NCI-H82 (cell line): ENCODE results near the gene UBR1.
"Not testable (repeated sequence)": the region's sequence is repeated elsewhere in the genome, so short reads cannot be mapped to it uniquely, and the experiment has no call there.

ENCODE experiments used
- DNase-seq: peaks from one replicate; lab custom pipeline; 2025; lab: John Stamatoyannopoulos, UW

UBR1 gene

DNA sequence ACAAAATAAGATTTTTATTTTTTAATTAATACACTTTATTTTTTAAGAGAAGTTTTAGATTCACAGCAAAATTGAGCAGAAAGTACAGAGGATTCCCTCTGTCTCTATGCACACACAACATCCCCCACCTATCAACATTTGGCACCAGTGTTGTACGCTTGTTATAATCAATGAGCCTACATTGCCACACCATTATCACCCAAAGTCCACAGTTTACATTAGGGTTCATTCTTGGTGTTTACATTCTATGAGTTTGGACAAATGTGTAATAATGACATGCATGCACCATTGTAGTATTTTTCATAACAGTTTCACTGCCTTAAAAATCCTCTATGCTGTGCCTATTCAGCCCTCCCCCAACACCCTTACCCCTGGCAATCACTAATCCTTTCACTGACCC, 134.0 kb downstream of the UBR1 start:
- no peak for DNase-seq

DNA sequence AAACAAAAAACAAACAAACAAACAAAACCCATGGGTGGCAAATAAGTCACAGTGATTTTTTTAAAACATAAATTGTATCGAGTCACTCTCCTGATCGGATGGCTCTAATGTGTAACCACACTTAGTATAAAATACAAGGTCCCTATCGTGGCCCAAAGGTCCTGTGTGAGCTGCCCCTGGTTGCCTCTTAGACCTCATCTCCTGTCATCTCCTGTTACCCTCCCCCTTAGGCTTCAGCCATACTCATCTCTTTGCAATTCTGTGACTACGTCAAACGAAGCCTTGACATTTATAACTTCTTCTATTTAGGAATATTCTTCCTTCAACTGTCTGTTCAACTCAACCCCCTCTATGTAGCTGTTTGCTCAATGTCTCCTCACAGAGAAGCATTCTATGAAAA, 141.4 kb downstream of the UBR1 start:
- DNase-seq: no peak

DNA sequence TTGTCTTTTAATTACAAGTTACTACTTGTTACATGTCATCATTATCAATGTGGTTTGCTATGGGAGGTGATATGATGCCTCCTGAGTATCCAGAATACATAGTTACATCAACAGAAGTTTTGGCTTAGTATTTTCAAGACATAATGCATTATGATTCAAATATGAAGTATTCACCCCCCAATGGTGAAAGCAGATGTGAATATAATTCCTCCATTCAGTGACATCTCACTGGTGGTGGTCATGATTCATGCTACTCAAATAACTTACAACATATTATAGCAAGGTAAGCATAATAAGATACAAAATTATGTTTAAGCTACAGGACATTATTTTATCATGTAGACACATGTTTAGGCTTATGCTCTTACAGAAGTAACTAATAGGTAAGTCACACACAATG, 150.3 kb downstream of the UBR1 start:
- no peak for DNase-seq

DNA sequence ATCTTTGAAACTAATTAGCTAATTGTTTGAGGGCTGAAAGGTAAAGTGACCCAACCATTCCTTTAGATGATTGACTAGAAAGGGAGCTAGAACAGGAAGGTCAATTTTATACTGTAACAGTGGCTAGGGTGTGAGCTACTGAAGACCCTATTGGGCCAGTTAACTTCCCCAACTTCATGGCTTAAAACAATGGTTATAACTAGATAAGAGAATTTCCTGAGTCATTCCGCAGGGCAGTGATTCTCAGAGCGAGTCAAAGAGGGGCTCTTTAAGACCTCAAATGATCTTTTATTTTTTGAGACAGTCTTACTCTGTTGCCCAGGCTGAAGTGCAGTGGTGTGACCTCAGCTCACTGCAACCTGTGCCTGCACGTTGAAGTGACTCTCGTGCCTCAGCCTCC, 151.5 kb downstream of the UBR1 start:
- DNase-seq: no peak

DNA sequence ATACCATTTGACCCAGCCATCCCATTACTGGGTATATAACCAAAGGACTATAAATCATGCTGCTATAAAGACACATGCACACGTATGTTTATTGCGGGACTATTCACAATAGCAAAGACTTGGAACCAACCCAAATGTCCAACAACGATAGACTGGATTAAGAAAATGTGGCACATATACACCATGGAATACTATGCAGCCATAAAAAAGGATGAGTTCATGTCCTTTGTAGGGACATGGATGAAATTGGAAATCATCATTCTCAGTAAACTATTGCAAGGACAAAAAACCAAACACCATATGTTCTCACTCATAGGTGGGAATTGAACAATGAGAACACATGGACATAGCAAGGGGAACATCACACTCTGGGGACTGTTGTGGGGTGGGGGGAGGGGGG, 156.9 kb downstream of the UBR1 start:
- not testable (repeated sequence) for DNase-seq

DNA sequence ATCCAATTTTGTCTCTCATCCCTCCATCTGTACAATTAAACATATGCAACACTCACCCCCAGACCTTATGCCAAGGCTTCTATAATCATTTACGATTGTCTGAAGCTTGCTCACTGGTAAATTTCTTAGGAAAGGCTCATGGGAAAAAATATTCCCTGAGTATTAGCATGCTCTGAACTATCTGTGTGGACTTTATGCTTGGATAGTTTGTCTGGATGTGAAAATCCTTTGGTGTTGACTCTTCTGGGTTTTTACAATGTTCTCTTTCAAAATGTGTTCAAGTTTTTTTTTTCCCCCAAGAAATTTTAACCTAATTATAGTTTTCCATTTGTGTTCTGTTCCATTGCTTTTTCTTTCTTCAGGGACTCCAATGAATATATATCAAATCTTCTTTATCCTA, 165.3 kb downstream of the UBR1 start:
- DNase-seq: no peak

DNA sequence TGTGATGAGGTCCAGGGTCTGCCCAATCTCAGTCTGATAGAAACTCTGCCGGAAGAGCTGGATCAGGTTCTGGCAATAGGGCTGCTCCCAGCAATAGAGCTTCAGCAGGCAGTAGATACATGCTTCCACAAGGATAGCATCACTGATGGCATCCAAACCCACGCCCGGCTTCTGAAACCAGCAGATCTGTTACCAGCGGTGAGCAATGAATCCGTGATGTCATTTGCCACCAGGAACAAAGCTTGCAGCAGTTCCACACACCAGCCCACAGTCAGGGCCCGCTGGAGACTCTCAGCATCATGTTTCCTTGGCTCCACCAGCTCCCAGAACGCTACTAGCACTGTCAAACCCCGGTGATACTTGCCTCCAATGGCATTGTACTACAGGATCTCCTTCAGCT, 166.0 kb downstream of the UBR1 start:
- no peak for DNase-seq

DNA sequence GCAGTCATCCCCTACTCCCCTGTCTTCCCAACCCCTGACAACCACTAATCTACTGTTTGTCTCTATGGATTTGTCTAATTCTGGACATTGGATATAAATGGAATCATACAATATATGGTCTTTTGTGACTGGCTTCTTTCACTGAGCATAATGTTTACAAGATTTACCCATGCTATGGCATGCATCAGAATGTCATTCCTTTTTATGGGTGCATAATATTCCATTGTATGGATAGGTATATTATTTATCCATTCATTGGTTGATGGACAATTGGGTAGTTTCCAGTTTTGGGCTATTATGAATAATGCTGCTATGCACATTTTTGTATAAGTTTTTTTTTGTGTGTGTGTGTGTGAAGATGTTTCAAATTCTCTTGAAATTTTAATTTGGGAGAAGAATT, 168.7 kb downstream of the UBR1 start:
- DNase-seq: no peak

DNA sequence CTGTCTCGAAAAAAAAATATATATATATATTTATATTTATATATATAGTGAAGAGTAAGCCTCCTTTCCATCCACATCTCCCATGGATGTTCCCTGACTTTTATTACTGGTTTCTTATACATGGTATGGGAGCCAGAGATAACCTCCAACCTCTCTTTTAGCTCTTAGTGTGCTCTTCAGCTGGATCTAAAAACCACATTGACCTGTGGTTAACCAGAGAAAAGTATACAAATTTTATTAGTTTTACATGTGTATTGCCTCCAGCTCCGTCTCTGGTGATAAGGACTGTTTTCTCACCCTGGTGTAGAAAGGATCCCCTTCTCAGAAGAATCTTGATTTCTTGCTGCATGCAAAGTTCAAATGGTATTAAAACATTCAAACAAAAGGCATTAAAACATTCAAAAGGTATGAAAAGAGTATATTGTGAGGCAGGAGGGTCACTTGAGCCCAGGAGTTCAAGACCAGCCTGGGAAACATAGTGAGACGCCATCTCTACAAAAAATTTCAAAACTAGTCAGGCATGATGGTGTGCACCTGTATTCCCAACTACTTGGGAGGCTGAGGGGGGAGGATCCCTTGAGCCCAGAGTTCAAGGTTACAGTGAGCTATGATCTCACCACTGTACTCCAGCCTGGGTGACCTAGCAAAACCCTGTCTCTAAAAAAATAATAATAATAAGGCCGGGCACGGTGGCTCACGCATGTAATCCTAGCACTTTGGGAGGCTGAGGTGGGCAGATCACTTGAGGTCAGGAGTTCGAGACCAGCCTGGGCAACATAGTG, 171.8 kb downstream of the UBR1 start:
- no peak for DNase-seq

DNA sequence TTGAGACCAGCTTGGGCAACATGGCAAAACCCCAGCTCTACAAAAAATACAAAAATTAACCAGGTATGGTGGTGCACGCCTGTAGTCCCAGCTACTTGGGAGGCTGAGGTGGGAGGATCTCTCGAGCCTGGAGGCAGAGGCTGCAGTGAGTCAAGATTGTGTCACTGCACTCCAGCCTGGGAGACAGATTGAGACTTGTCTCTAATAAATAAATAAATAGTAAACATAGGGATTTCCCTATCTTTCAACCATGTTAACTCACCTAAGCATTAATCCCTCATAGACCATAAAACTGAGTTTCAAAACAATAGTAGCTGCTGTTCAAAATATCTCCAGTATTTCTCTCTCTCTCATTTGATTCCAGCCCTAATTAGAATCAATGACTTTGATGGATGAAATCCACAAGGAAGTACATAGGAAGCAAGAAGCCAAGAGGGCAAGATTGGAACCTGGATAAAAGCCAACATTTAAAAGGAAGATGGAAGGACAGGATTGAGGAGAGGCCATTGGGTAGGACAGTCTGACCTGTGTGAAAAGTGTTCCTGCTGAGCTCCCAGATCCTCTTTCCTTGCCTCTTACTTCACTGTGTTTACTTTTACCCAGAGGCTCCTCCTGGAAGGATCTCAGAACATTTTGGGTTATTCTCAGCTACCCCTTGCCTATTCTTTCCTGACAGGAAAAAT, 172.9 kb downstream of the UBR1 start:
- DNase-seq: peak; percentile 5

DNA sequence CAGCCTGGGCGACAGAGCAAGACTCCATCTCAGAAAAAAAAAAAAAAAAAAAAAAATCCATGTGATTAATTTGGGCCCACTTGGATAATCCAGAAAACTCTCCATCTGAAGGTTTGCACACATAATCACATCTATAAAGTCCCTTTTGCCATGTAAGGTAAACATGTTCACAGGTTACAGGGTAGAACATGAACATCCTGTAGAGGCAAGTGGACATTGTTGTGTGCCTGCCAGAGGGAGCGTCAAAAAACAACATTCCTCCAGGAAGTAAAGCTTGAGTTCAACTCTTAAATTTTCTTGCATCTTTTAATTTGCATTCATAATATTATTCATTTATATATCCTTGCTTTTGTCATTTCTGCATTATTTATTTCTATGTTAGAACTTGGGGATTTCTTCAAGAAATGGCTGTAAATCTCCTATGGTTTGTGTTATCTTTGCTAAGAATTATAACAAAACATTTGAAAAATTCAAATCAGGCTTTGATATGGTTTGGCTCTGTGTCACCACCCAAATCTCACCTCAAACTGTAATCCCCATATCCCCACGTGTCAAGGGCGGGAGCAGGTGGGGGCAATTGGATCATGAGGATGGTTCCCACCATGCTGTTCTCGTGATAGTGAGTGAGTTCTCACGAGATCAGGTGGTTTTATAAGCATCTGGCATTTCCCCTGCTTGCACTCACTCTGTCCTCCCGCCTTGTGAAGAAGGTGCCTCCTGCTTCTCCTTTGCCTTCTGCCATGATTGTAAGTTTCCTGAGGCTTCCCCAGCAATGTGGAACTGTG, 173.9 kb downstream of the UBR1 start:
- DNase-seq: peak; percentile 62

DNA sequence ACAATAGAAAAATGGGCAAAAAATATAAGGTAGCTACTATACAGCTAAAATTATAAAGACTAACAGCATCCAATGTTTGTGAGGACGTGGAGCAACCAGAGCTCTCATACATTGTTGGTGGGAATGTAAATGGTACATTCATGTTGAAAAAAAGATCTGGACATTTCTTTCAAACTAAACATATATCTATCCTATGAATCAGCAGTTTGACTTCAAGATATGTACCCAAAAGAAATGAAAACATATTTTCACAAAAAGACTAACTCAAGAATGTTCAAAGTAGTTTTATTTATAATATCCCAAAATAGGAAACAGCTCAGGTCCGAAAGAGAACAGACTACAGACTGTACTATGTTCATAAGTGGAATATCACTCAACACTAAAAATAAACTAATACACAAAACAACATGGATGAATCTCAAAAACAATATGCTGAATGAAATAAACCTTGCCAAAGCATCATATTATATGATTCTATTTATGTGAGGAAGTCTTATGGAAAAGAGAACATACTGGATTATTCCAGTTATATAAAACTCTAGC, 176.5 kb downstream of the UBR1 start:
- no peak for DNase-seq

DNA sequence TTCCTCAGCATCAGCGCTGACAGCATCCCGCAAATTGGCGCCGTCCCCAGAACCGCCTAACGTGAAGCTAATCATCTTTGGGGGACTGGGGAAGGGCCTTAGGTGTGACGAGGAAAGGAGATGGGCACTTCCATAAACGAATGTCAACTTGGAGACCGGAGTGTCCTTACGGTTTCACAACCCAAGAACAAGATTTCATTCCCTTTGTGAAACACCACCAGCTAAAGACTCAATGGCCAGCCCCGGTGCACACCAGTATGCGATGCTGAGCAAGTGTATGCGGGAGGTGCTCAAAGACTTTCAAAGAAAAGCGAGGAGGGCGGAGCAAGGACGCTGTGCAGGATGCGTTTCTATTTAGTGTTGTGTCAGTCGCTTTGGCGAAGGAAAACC, 184.5 kb downstream of the UBR1 start:
- peak; percentile 59 for DNase-seq

DNA sequence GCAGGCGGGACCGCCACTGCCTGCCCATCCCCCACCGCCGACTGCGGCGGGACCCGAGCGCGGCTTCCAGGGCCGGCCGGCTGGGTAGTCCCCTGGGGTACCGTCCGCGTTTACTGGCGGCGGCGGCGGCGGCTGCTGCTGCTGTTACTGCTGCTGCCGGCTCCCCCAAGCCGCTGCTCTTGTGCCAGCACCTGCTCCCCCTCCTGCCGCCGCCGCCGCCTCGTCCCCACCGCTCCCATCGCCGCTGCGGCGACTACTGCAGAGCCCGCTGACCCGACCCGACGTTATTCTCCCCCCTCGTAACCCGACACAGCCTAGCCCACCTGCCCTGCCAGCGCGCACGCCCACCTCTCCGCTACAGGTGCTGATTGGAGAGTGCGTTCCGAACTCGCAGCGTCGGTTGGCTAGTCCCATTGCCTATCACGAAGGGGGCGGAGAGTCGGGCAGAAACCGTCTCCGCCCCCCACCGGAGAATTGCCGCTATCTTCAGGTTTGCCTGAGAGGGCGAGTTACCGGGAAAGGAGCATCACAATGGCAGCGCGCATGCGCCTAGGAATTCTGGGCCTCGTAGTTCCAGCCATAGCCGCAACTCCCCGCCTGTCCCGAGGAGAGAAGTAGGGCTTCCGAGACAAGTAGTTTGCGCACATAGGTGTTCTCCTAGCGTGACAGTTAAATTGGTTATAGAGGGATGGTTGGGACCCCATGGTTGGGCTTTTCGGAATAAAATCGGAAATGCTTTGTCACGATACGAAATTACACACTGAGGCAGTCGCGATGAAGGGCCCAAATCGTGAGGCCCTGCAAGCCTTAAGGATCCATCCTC, 185.1 kb downstream of the UBR1 start, which contains the start of gene TTBK2:
TSS of gene TTBK2 (minus strand) at position 260 of the 823 bp plus-strand sequence. CDS start 42,161 bp downstream, outside the sequence.
- peak; percentile 100 for DNase-seq

DNA sequence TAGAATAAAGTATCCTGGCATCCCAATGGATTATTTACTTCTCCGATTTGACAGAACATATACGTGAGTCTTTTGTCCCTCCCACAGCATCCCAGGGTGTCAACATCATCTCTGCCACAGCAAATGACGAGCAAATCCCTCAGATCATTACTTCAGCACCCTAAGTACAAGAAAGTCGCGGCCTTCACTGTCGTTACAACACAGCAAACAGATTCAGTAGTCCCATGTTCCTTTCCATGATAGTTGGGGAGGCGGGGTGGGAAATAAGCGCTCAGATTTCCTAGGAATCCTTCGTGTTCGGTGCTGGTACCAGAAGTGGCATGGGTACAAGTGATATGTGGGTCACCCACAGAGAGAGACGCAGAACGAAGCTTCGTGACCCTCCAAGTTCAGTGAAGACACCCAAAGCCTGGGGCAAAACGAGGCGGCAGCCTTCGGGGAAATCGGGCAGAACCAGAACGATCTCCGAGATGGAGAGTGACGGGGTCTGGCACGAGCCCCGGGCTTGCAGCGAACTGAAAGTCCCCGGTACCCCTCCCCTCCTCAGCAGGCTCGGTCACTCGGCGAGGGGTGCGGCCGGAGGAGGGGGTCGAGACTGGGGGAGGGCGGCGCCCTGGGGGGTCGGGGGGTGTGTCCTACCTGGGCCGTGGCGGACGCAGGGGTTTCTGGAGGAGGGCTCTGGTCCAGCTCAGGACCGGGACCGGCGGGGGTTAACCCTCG, 185.9 kb downstream of the UBR1 start:
- DNase-seq: peak; percentile 65

DNA sequence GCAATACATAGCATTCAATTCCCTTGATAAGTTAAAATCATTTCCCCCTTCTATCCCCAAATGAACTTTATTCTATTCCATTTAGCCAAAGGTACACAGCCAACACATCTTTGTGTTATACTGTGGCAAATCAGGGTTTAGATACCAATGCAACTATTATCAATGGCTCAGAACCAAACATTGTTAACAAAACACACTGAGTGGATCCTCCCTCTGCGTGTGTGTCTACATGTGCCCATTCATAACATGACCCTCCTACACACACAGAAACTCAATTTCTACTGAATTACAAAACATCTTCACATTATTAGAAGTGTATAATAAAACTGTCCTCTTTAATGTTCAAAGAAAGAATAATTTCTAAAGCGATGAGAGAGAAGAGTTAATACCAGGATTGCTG, 186.5 kb downstream of the UBR1 start:
- DNase-seq: peak; percentile 4

DNA sequence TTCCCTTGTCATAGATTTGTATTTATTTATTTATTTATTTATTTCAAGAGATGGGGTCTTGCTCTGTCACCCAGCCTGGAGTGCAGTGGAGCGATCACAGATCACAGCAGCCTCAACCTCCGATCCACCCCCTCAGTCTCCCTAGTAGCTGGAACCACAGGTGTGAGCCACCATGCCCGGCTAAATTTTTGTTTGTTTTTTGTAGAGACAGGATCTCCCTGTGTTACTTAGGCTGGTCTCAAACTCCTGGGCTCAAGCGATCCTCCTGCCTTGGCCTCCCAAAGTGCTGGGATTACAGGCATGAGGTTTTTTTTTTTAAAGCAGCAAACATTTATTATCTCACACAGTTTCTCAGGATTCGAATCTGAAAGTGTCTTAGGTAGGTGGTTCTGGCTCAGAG, 187.8 kb downstream of the UBR1 start:
- DNase-seq: no peak

DNA sequence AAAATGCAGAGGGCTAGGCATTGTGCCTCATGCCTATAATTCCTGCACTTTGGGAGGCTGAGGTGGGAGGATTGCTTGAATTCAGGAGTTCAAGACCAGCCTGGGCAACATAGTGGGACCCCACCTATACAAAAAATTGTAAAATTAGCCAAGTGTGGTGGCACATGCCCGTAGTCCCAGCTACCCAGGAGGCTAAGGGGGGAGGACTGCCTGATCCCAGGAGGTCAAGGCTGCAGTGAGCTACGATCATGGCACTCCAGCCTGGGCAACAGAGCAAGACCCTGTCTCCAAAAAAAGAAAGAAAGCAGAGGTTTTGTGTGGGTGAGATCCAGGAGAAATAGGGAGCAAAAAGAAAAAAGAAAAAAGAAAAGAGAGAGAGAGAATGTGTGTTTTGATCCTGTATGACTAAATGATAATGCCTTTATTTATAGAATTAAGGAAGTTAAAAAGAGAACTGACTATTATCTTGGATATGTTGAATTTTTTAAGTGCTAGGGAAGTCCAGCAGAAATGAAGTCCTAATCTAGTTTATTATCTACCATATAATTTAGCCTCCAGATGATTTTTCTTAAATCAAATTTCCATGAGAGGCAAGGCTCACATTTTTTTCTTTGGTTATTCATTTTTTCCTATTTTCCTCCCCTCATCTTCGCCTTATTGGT, 190.1 kb downstream of the UBR1 start:
- DNase-seq: no peak

DNA sequence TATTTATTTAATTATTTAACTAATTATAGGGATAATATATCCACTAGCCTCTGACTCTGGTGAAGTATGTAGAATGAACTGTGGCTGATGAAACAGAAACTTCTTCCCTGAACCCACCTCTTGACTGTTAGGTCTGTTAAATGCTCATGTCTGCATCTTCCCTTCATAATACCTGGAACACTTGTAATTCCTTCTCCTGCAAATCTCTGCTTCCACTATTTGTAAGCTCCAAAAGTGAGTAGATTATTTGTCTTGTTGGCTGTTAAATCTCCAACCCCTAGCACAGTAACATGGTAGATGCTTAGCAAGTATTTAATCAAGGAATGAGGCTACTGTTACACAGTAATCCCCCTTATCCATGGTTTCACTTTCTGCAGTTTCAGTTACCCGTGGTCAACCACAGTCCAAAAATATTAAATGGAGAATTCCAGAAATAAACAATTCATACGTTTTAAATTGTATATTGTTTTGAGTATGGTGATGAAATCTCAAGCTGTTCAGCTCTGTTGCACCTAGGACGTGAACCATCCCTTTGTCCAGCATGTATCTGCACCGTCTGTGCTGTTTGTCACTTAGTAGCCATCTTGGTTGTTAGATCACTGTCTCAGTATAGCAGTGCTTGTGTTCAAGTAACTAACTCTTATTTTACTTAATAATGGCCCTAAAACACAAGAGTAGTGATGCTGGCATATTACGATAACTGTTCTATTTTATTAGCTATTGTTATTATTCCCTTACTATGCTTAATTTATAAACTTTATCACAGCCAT, 190.9 kb downstream of the UBR1 start:
- peak; percentile 46 for DNase-seq
